Kidney (tissue), 22 donors: ENCODE measurements around the gene ZNF71. TPM values are rescaled to one million over a fixed set of nuclear protein-coding genes. Genes with fewer than 3 reads are reported as not detected.

Experiments used
- DNase-seq, 5 donors: peaks; one replicate each; pipeline ENCODE4 v3.0.0-alpha.2; 2013 to 2020
- FAIRE-seq: peaks from 2 replicates; lab custom pipeline; 2012; peaks lifted over from hg19 to GRCh38; lab: Jason Lieb, UNC
- H3K27ac ChIP-seq, 2 donors: one replicate each; pipeline ENCODE4 v1.7.0; 2013; ENCODE audit warnings: low read depth in 2 of 2, low read length in 2 of 2, inconsistent platforms in 1 of 2
- H3K27me3 ChIP-seq: one replicate; pipeline ENCODE4 v1.7.1; 2013; ENCODE audit warnings: low read length, inconsistent platforms; ENCODE audit not compliant: control insufficient read depth, insufficient read depth
- H3K36me3 ChIP-seq, 3 donors: one replicate each; pipeline versions ENCODE4 v1.7.0 to v1.7.1; 2013; ENCODE audit warnings: low read length in 3 of 3, control low read depth in 1 of 3, inconsistent platforms in 1 of 3; ENCODE audit not compliant: insufficient read depth in 3 of 3, control insufficient read depth in 2 of 3
- H3K4me1 ChIP-seq, 3 donors: one replicate each; pipeline versions ENCODE4 v1.7.0 to v1.7.1; 2013; ENCODE audit warnings: low read length in 3 of 3, inconsistent platforms in 1 of 3, low read depth in 1 of 3; ENCODE audit not compliant: control insufficient read depth in 2 of 3, insufficient read depth in 2 of 3
- H3K4me3 ChIP-seq, 3 donors: one replicate each; pipeline versions ENCODE4 v1.7.0 to v1.8.1; 2013; ENCODE audit warnings: low read length in 3 of 3, control low read depth in 1 of 3, inconsistent platforms in 1 of 3
- H3K9ac ChIP-seq, 3 donors: one replicate each; pipeline versions ENCODE4 v1.7.0 to v1.7.1; 2013; ENCODE audit warnings: low read length in 3 of 3, control low read depth in 1 of 3, inconsistent platforms in 1 of 3
- H3K9me3 ChIP-seq, 3 donors: one replicate each; pipeline versions ENCODE4 v1.7.0 to v1.7.1; 2013; ENCODE audit warnings: low read length in 3 of 3, control low read depth in 1 of 3, inconsistent platforms in 1 of 3; ENCODE audit not compliant: control insufficient read depth in 2 of 3, insufficient read depth in 1 of 3
- intact Hi-C: fragments of 100-400 bp; cut with DNase I; formaldehyde crosslinking; loops from one replicate; pipeline ENCODE4 v1.11.1; 2022
- long read RNA-seq, 10 donors: library from polyadenylated mRNA in 1 of 10; unstranded in 1 of 10; transcript quantifications; one replicate each; pipeline ENCODE4 v2.0.0 and lab custom pipeline, GENCODE V29; 2021 to 2026
- polyA plus RNA-seq: library from polyadenylated mRNA; stranded (reverse); fragments of 350-450 nt; fragmentation: Illumina TruSeq; extraction: RNeasy Lipid Tissue Mini Kit (QIAGEN cat#74804); gene quantifications from one replicate; pipeline ENCODE4 v1.2.3, GENCODE V29; 2014; ENCODE audit warnings: low read depth, low replicate concordance; ENCODE audit not compliant: insufficient read depth
- total RNA-seq: library from RNA; stranded (reverse); fragmentation: NEBNext Ultra II Directional; extraction: Animal tissue kit (Norgen Biotek cat#: 25700); gene quantifications from one replicate; pipeline ENCODE4 v1.2.1, GENCODE V29; 2021
- TF ChIP-seq, protein P1 (sequence below): IDR thresholded peaks from 3 replicates; pipeline ENCODE4 v1.5.1; 2012; ENCODE audit warnings: mild to moderate bottlenecking, moderate library complexity, borderline replicate concordance; ENCODE audit not compliant: insufficient read depth; ENCODE audit errors: extremely low read depth
- donor health status: control.
- donor health status: control.
- donor health status: control.
- donor health status: control.
- donor health status: control.
- donor health status: DM: yes; HTN: yes; CAD: no.
- donor health status: Normal renal cell carcinoma (clear cell type).

The ZNF71 gene
- total RNA-seq (7.6 TPM), polyA plus RNA-seq (3.5 TPM)
- long read RNA-seq, donor 1, full-length matches to known transcripts, result 4 of 4 reads
- long read RNA-seq, donor 1, partial matches to known transcripts, result 0 of 4 reads
- long read RNA-seq, donor 1, other reads (novel, unspliced or antisense), result 0 of 4 reads
- long read RNA-seq, donor 2, full-length matches to known transcripts, result 1 of 1 reads
- long read RNA-seq, donor 2, partial matches to known transcripts, result 0 of 1 reads
- long read RNA-seq, donor 2, other reads (novel, unspliced or antisense), result 0 of 1 reads
- long read RNA-seq, donor 3, full-length matches to known transcripts, result 3 of 3 reads
- long read RNA-seq, donor 3, partial matches to known transcripts, result 0 of 3 reads
- long read RNA-seq, donor 3, other reads (novel, unspliced or antisense), result 0 of 3 reads
- long read RNA-seq, donor 4, full-length matches to known transcripts, result 3 of 3 reads
- long read RNA-seq, donor 4, partial matches to known transcripts, result 0 of 3 reads
- long read RNA-seq, donor 4, other reads (novel, unspliced or antisense), result 0 of 3 reads
- long read RNA-seq, donor 5, result 0 reads
- long read RNA-seq, donor 6, result 0 reads
- long read RNA-seq, donor 7, full-length matches to known transcripts, result 12 of 30 reads
- long read RNA-seq, donor 7, partial matches to known transcripts, result 0 of 30 reads
- long read RNA-seq, donor 7, other reads (novel, unspliced or antisense), result 18 of 30 reads
- long read RNA-seq, donor 8, full-length matches to known transcripts, result 2 of 2 reads
- long read RNA-seq, donor 8, partial matches to known transcripts, result 0 of 2 reads
- long read RNA-seq, donor 8, other reads (novel, unspliced or antisense), result 0 of 2 reads
- long read RNA-seq, donor 9, partial matches to known transcripts, result 0 of 2 reads
- long read RNA-seq, donor 9, other reads (novel, unspliced or antisense), result 0 of 2 reads
- long read RNA-seq, donor 10, full-length matches to known transcripts, result 3 of 3 reads
- long read RNA-seq, donor 10, partial matches to known transcripts, result 0 of 3 reads
- long read RNA-seq, donor 10, other reads (novel, unspliced or antisense), result 0 of 3 reads

DNA sequence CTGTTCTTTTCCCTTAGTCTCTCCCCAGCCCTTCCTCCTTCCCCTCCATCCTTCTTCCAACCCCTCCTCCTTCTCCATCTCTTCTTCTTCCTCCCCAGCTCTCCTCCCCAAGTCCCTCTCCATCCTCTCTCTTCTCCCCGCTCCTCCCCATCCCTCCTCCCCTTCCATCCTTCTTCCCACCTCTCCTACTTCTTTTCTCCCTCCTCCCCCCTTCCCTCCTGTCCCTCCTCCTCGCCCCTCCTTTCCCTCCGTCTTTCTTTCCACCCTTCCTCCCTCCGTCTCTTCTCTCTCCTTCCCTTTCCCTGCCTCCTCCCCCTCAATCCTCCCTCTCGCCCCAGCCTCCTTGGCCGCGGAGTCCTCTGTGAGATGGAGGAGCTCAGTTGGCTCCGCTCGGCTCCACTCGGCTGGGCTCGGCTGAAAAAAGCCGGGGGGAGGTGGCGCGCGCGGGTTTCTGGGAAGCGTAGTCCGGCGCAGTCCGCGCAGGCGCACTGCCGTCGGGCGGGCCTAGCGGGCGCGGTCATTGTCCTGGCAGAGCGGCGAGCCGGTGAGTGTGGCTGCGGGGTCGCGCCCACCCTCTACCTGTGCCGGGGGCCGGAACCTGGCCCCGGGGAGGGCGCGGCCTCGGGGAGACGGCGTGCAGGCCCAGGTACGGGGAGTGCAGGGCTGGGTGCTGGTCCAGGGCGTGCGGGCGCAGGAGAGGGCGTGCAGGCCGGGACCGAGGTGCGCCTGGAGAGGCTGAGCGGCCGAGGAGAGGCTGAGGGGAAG lies at the start of gene ZNF71:
Gene ZNF71 (plus strand): TSS at position 520 of the 765 bp plus-strand sequence. CDS start 6,257 bp downstream, outside the sequence.
- DNase-seq, result peak; percentile 94 to 97 (median 96)
- peaks cover 4 to 10% (median 8%) of the 10 kb centered on the region in 3 donors for H3K4me1 ChIP-seq
- TF ChIP-seq, protein P1, sequence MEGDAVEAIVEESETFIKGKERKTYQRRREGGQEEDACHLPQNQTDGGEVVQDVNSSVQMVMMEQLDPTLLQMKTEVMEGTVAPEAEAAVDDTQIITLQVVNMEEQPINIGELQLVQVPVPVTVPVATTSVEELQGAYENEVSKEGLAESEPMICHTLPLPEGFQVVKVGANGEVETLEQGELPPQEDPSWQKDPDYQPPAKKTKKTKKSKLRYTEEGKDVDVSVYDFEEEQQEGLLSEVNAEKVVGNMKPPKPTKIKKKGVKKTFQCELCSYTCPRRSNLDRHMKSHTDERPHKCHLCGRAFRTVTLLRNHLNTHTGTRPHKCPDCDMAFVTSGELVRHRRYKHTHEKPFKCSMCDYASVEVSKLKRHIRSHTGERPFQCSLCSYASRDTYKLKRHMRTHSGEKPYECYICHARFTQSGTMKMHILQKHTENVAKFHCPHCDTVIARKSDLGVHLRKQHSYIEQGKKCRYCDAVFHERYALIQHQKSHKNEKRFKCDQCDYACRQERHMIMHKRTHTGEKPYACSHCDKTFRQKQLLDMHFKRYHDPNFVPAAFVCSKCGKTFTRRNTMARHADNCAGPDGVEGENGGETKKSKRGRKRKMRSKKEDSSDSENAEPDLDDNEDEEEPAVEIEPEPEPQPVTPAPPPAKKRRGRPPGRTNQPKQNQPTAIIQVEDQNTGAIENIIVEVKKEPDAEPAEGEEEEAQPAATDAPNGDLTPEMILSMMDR, result no peak
- intact Hi-C loops, result no loop called here
- H3K9ac ChIP-seq, result peak within 1 kb of the TSS; percentile 79 to 99 (median 92)
- no peaks in the 10 kb centered on the region for H3K36me3 ChIP-seq
- no peak for FAIRE-seq
- peaks cover 0 to 3% (median 0%) of the 10 kb centered on the region in 3 donors for H3K9me3 ChIP-seq
- peak within 1 kb of the TSS; percentile 94 to 100 (median 97) for H3K4me3 ChIP-seq
- H3K27me3 ChIP-seq, result no peaks in the 10 kb centered on the region
- peak within 1 kb of the TSS in 1 of 2 donors; percentile 77 for H3K27ac ChIP-seq

GRCh38 chr19:56547535-56547934 lies 47.6 kb upstream of the ZNF71 start:
- H3K27me3 ChIP-seq, result no peaks in the 10 kb centered on the region
- H3K9me3 ChIP-seq, result peaks cover 8 to 79% (median 14%) of the 10 kb centered on the region in 3 donors
- intact Hi-C loops, result no loop called here
- H3K36me3 ChIP-seq, result peaks cover 21 to 52% (median 24%) of the 10 kb centered on the region in 3 donors
- H3K27ac ChIP-seq, result no peak overlapping the region
- TF ChIP-seq, protein P1, result no peak
- H3K4me1 ChIP-seq, result no peaks in the 10 kb centered on the region
- FAIRE-seq (no peak), DNase-seq (no peak)
- no peak overlapping the region for H3K9ac ChIP-seq
- H3K4me3 ChIP-seq, result no peak overlapping the region

GRCh38 chr19:56554272-56554869 lies 40.7 kb upstream of the ZNF71 start:
- Histone ChIP-seq H3K27me3 (no peaks in the 10 kb centered on the region), H3K9ac (no peak overlapping the region), H3K36me3 (peaks cover 22 to 50% (median 27%) of the 10 kb centered on the region in 3 donors), H3K27ac (no peak overlapping the region), H3K4me3 (peak overlapping the region in 2 of 3 donors; percentile 7 to 8), H3K4me1 (no peaks in the 10 kb centered on the region), H3K9me3 (peaks cover 14 to 83% (median 44%) of the 10 kb centered on the region in 3 donors)
- DNase-seq, result no peak
- TF ChIP-seq, protein P1, result no peak
- FAIRE-seq, result no peak
- intact Hi-C loops, result no loop called here
